Stimulated activated CD8-positive, alpha-beta memory T cell treated with anti-CD3 and anti-CD28 coated beads, Interleukin-4, amount 100 ng/mL, for 4 hours (primary cell): Measurements from ENCODE around the gene MORN3.

Source experiments
- DNase-seq, 2 donors: peaks; one replicate each; pipeline ENCODE4 v3.0.0-alpha.2; 2020; ENCODE audit warnings: low read depth in 2 of 2, low spot score in 1 of 2

Gene MORN3

GRCh38 chr12:121608301-121608700 lies 61.2 kb downstream of the MORN3 start:
- no peak for DNase-seq

GRCh38 chr12:121603581-121603980 lies 65.9 kb downstream of the MORN3 start:
- no peak for DNase-seq

GRCh38 chr12:121602766-121603165 lies 66.7 kb downstream of the MORN3 start:
- DNase-seq = no peak

- DNase-seq = no peak
Observed at GRCh38 chr12:121600702-121601336, 68.6 kb downstream of the MORN3 start.
